Hepatocyte (in vitro differentiated cells): Measurements from ENCODE around the gene MPC1. TPM values are rescaled to one million over a fixed set of nuclear protein-coding genes. Genes with fewer than 3 reads are reported as not detected.

Experiments used
- DNase-seq: peaks from one replicate; pipeline ENCODE4 v3.0.0-alpha.2; 2016; ENCODE audit warnings: low spot score
- H2AFZ ChIP-seq: fragments of 200-600 bp; sonication (generic); 2 replicates; pipeline ENCODE4 v1.6.0; 2016; ENCODE audit warnings: antibody characterized with exemption, mild to moderate bottlenecking
- H3K27ac ChIP-seq: fragments of 200-600 bp; sonication (generic); 2 replicates; pipeline ENCODE4 v1.5.1; 2016; ENCODE audit warnings: mild to moderate bottlenecking
- H3K27me3 ChIP-seq: fragments of 200-600 bp; sonication (generic); 2 replicates; pipeline ENCODE4 v1.6.1; 2016
- H3K36me3 ChIP-seq: fragments of 200-600 bp; sonication (generic); replicated peaks from 2 replicates; pipeline ENCODE4 v1.5.1; 2016; ENCODE audit warnings: low read depth; ENCODE audit not compliant: insufficient read depth
- H3K4me1 ChIP-seq: fragments of 200-600 bp; sonication (generic); 2 replicates; pipeline ENCODE4 v1.5.1; 2016; ENCODE audit warnings: mild to moderate bottlenecking, moderate library complexity; ENCODE audit not compliant: insufficient read depth
- H3K4me2 ChIP-seq: fragments of 200-600 bp; sonication (generic); 2 replicates; pipeline ENCODE4 v1.6.0; 2016
- H3K4me3 ChIP-seq: fragments of 200-600 bp; sonication (generic); 2 replicates; pipeline ENCODE4 v1.5.1; 2016; ENCODE audit warnings: mild to moderate bottlenecking
- H3K79me2 ChIP-seq: fragments of 200-600 bp; sonication (generic); 2 replicates; pipeline ENCODE4 v1.6.0; 2017; ENCODE audit warnings: mild to moderate bottlenecking
- H3K9me2 ChIP-seq: fragments of 200-600 bp; sonication (generic); replicated peaks from 2 replicates; pipeline ENCODE4 v1.6.0; 2017; ENCODE audit warnings: mild to moderate bottlenecking; ENCODE audit not compliant: insufficient read depth
- H3K9me3 ChIP-seq: fragments of 200-600 bp; sonication (generic); 2 replicates; pipeline ENCODE4 v1.5.1; 2016; ENCODE audit warnings: low read depth, mild to moderate bottlenecking
- H4K20me1 ChIP-seq: fragments of 200-600 bp; sonication (generic); 2 replicates; pipeline ENCODE4 v1.6.0; 2016; ENCODE audit warnings: mild to moderate bottlenecking; ENCODE audit not compliant: insufficient read depth, poor library complexity, severe bottlenecking
- EZH2 ChIP-seq: fragments of 200-600 bp; sonication (generic); IDR thresholded peaks from 2 replicates; pipeline ENCODE4 v1.6.1; 2016; ENCODE audit warnings: antibody characterized with exemption, mild to moderate bottlenecking, borderline replicate concordance
- EZH2phosphoT487 ChIP-seq: fragments of 200-600 bp; sonication (generic); IDR thresholded peaks from one replicate; pipeline ENCODE4 v1.6.1; 2018; ENCODE audit warnings: antibody characterized with exemption, mild to moderate bottlenecking, low read depth, moderate library complexity; ENCODE audit not compliant: unreplicated experiment, severe bottlenecking
- WGBS: methylation state at CpG from one replicate; pipeline ENCODE4 v1.1.6; 2016; ENCODE audit warnings: low lambda C conversion rate; ENCODE audit errors: missing lambda C conversion rate; 5-methylcytosine and 5-hydroxymethylcytosine counted together
- polyA plus RNA-seq: library from polyadenylated mRNA; unstranded; fragments of >200 nt; fragmentation: Nextera tagmentation; extraction: Ambion mirVana; gene quantifications from 2 replicates; pipeline ENCODE4 v1.2.1, GENCODE V29; 2016
- total RNA-seq: library from RNA; depleted of rRNA; stranded (reverse); fragments of >200 nt; gene quantifications from 2 replicates; pipeline ENCODE4 v1.2.3, GENCODE V29; 2014
- TF ChIP-seq, protein P1 (sequence below): fragments of 200-600 bp; sonication (generic); IDR thresholded peaks from 2 replicates; pipeline ENCODE4 v1.5.1; 2016; ENCODE audit warnings: antibody characterized with exemption, mild to moderate bottlenecking; ENCODE audit not compliant: poor library complexity

The MPC1 gene
- total and polyA plus RNA-seq, 2 experiments from 2014 or later = 70.2 to 75.4 TPM

DNA sequence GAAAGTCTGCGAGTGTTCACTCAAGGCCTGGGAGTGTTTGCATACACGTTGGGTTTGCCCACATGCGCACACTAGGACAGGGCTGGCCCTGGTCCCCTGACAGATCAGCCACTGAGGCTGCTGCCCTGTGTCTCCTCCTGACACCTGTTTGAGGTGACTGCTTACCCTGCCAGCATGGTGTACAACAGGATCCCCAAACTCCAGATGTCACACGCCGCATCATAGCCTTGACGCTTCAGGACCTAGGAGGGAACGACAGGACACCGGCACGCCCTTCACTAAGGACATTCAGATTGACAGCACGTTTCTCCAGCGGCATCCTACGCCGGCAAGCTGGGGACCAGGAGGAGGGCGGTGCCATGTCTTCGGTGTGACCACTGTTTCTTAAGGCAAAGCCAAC lies 37.0 kb upstream of the MPC1 start:
- H3K9me2 ChIP-seq = no peaks in the 10 kb centered on the region
- H4K20me1 ChIP-seq = no peaks in the 10 kb centered on the region
- no peak for DNase-seq
- no peaks in the 10 kb centered on the region for H3K27me3 ChIP-seq
- no peak overlapping the region for H3K4me3 ChIP-seq
- no peaks in the 10 kb centered on the region for H3K4me1 ChIP-seq
- H3K36me3 ChIP-seq = no peaks in the 10 kb centered on the region
- TF ChIP-seq EZH2 = no peak
- TF ChIP-seq EZH2phosphoT487 = no peak
- TF ChIP-seq, protein P1, sequence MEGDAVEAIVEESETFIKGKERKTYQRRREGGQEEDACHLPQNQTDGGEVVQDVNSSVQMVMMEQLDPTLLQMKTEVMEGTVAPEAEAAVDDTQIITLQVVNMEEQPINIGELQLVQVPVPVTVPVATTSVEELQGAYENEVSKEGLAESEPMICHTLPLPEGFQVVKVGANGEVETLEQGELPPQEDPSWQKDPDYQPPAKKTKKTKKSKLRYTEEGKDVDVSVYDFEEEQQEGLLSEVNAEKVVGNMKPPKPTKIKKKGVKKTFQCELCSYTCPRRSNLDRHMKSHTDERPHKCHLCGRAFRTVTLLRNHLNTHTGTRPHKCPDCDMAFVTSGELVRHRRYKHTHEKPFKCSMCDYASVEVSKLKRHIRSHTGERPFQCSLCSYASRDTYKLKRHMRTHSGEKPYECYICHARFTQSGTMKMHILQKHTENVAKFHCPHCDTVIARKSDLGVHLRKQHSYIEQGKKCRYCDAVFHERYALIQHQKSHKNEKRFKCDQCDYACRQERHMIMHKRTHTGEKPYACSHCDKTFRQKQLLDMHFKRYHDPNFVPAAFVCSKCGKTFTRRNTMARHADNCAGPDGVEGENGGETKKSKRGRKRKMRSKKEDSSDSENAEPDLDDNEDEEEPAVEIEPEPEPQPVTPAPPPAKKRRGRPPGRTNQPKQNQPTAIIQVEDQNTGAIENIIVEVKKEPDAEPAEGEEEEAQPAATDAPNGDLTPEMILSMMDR = no peak
- 96% methylated on average over 15 of the region's 15 CpGs for WGBS
- no peak overlapping the region for H3K4me2 ChIP-seq
- H3K79me2 ChIP-seq = no peaks in the 10 kb centered on the region
- H3K27ac ChIP-seq = no peak overlapping the region
- H2AFZ ChIP-seq = no peak overlapping the region
- no peaks in the 10 kb centered on the region for H3K9me3 ChIP-seq

DNA sequence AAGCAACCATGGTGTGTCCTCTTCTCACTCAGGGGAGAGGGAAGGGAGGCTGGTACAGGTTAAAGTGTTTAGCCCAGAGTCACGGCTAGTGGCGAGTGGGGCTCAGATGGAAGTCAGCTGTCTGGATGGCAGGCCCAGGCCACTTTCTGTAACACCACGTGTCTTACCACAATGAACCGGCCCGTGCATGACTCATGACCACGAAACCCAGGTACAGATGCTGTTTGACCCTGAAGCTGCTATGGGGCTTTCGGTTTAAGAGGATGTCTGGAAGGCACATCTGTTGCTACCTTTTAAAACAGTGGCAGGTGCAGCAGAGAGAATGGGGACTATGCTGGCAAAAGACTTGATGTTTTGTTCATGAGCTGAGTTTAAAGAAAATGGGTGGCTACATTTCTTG lies 36.5 kb upstream of the MPC1 start:
- Histone ChIP-seq H3K4me1 (no peaks in the 10 kb centered on the region), H3K27me3 (no peaks in the 10 kb centered on the region), H3K4me3 (no peak overlapping the region), H3K36me3 (no peaks in the 10 kb centered on the region), H2AFZ (no peak overlapping the region), H3K27ac (no peak overlapping the region), H3K4me2 (no peak overlapping the region), H3K79me2 (no peaks in the 10 kb centered on the region), H3K9me2 (no peaks in the 10 kb centered on the region), H3K9me3 (no peaks in the 10 kb centered on the region), H4K20me1 (no peaks in the 10 kb centered on the region)
- WGBS = 93% methylated on average over 7 of the region's 7 CpGs
- TF ChIP-seq EZH2phosphoT487 (no peak), EZH2 (no peak)
- TF ChIP-seq, protein P1 = no peak
- DNase-seq = no peak

DNA sequence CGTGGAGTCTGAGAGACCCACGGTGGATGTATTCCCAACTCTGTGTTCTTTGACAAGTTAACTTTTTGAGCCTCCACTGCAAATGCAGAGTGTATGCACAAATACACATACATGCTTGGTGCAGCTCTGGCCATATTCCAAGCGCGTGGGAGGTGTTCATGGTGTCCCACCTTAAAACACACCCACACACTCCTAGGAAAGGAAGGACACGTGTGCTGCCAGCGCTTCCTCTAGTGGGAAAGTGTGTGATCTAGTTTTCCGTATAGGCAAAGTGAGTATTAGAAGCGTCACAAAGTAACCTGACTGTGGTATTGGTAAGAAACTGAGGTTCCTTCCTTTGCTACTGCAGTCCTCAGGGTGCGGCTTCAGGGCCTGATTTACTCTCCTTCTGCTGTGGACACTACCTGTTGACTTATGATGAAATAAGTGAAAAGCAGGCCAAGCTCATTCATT lies 36.0 kb upstream of the MPC1 start:
- no peak overlapping the region for H3K27ac ChIP-seq
- TF ChIP-seq EZH2 (no peak), EZH2phosphoT487 (no peak)
- TF ChIP-seq, protein P1 = no peak
- WGBS = 96% methylated on average over 9 of the region's 9 CpGs

DNA sequence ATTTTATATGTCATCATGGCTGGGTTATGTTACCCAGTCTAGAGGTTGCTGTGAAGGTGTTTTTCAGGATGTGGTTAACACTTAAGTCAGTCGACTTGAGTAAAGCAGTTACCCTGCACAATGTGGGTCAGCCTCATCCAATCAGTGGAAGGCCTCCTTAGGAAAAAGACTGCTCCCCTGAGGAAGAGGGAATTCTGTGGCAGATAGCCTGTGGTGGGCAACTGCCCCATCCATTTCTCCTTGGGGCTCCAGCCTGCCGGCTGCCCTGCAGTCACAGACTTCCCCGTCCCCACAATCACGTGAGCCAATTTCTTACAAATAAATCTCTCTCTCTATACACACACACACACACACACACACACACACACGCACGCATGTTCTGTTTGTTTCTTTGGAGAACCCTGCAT lies 34.5 kb upstream of the MPC1 start:
- Histone ChIP-seq H3K4me3 (no peak overlapping the region), H3K9me3 (no peaks in the 10 kb centered on the region), H3K79me2 (no peaks in the 10 kb centered on the region), H3K36me3 (no peaks in the 10 kb centered on the region), H3K27me3 (no peaks in the 10 kb centered on the region), H2AFZ (no peak overlapping the region), H4K20me1 (no peaks in the 10 kb centered on the region), H3K9me2 (no peaks in the 10 kb centered on the region), H3K4me2 (no peak overlapping the region), H3K4me1 (no peaks in the 10 kb centered on the region), H3K27ac (no peak overlapping the region)
- TF ChIP-seq EZH2 = no peak
- no peak for TF ChIP-seq EZH2phosphoT487
- TF ChIP-seq, protein P1 = no peak
- WGBS = 96% methylated on average over 6 of the region's 6 CpGs
- DNase-seq = no peak

More for the DNA sequence above, 36.0 kb upstream of the MPC1 start:
- H3K27me3 ChIP-seq = no peaks in the 10 kb centered on the region
- no peaks in the 10 kb centered on the region for H4K20me1 ChIP-seq
- no peak for DNase-seq
- H3K9me2 ChIP-seq = no peaks in the 10 kb centered on the region
- H3K36me3 ChIP-seq = no peaks in the 10 kb centered on the region
- H2AFZ ChIP-seq = no peak overlapping the region
- H3K4me1 ChIP-seq = no peaks in the 10 kb centered on the region
- no peak overlapping the region for H3K4me2 ChIP-seq
- H3K9me3 ChIP-seq = no peaks in the 10 kb centered on the region
- no peak overlapping the region for H3K4me3 ChIP-seq
- H3K79me2 ChIP-seq = no peaks in the 10 kb centered on the region
